HG03103 (cell line): ENCODE measurements around the gene BRIP1.
"Not testable (repeated sequence)": the region's sequence is repeated elsewhere in the genome, so short reads cannot be mapped to it uniquely, and the experiment has no call there.

Experiments used
- ATAC-seq: cut with Tn5 transposase; IDR thresholded peaks from one replicate; pipeline ENCODE4 v1.9.1; 2021; ENCODE audit warnings: low read depth; ENCODE audit not compliant: unreplicated experiment

The BRIP1 gene

DNA sequence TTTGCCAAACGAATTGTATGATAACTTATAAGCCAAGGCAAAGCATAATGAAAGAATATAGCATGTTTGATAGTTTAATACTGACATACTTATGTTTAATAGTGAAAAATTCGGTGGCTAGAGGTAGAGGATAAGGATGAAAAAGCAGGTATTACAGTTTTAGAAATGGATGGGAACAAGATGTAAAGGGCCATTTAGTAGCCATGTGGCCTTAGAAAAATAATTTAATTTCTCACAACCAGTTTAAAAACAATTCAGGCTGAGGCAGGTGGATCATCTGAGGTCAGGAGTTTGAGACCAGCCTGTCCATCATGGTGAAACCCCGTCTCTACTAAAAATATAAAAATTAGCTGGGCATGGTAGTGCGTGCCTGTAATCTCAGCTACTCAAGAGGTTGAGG is 152.8 kb downstream of the BRIP1 start:
- ATAC-seq = no peak

DNA sequence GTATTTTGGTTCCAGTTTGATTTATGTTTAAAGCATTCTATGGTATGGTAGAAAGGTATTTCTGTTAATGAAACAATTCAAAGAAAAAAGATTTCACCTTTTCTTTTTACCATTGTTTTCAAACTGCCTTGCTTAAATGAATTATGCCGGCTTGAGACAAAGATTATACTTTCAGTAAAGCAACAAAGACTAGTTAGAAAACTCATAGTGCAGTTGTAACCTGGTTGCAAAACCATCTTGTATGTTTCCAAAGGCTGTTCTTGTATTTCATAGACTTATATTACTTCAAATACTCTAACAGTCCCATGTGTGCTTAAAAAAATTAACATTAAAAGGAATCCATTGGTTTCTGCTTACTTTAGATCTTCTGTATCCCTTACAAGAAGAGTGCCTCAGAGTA is 153.8 kb downstream of the BRIP1 start:
- ATAC-seq = no peak

- ATAC-seq = no peak
Observed at GRCh38 chr17:61704935-61705449, 158.3 kb downstream of the BRIP1 start.

- no peak for ATAC-seq
Observed at GRCh38 chr17:61702450-61702849, 160.9 kb downstream of the BRIP1 start.

- ATAC-seq = no peak
Observed at GRCh38 chr17:61701978-61702377, 161.3 kb downstream of the BRIP1 start.

- ATAC-seq = no peak
Observed at GRCh38 chr17:61701334-61701733, 162.0 kb downstream of the BRIP1 start.

DNA sequence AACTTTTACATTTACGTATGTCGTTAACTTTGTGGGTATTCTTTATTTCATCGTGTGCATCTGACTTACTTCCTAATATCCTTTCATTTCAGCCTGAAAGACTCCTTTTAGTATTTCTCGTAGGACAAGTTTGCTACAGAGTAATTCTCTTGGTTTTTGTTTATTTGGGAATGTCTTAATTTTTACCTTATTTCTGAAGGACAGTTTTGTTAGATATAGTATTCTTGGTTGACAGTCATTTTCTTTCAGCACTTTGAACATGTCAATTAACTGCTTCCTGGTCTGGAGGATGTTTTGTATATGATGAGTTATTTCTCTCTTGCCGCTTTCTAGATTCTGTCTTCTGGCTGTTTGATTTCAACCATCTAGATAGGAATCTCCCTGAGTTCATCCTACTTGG is 163.1 kb downstream of the BRIP1 start:
- no peak for ATAC-seq

DNA sequence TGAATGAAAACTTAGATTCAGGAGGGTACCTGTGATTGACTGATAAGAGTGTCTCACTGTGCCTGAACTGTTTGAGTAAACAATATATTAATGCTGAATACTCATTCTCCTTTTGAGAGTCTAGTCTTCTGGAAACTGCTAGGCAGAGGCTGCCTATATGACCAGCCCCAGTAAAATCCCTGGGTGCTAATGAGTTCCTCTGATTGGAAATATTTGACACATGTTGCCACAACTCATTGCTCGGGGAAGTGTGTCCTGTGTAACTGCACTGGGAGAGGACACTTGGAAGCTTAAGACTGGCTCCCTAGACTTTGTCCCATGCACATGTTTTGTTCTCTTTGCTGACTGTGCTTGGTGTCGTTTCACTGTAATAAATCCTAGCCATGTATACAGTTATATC is 163.6 kb downstream of the BRIP1 start:
- no peak for ATAC-seq

DNA sequence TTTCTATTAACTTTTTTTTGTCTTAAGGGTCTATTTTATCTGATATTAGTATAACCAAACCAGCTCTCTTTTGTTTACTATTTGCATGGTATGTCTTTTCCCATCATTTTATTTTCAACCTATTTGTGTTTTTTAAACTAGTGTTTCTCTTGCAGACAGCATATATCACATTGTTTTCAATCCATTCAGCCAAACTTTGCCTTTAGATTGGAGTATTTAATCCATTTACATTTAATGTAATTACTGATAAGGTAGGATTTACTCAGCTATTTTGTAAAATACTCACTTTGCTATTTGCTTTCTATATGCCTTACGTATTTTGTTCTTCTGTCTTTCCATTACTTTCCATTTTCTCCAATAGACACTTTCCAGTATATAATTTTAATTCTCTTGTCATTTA is 164.3 kb downstream of the BRIP1 start:
- ATAC-seq = no peak

- no peak for ATAC-seq
Observed at GRCh38 chr17:61698244-61698643, 165.1 kb downstream of the BRIP1 start.

GRCh38 chr17:61695779-61696337 is 167.5 kb downstream of the BRIP1 start:
- no peak for ATAC-seq

- ATAC-seq = no peak
Observed at GRCh38 chr17:61694095-61694494, 169.2 kb downstream of the BRIP1 start.

- ATAC-seq = no peak
Observed at GRCh38 chr17:61689610-61690180, 173.6 kb downstream of the BRIP1 start.

DNA sequence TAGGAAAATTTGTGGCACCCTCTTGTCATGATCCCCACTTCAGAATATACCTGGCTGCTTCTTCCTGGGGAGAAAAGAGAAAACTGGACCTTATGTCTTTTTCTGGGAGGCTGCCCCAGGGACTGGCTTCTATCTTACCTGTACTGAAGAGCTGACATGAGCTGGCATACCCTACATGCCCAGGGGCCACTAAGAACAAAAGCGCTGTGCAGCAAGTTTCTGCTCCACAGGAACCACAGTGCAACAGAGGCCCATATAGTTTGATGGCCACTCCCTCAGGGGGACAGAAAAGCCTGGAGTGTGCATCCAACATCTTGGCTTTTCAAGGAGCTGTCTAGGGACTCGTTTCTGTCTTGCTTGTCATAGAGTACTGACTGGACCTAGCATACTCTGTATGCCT is 175.6 kb downstream of the BRIP1 start:
- no peak for ATAC-seq

- no peak for ATAC-seq
Observed at GRCh38 chr17:61686113-61686512, 177.2 kb downstream of the BRIP1 start.

- ATAC-seq = no peak
Observed at GRCh38 chr17:61684818-61685217, 178.5 kb downstream of the BRIP1 start.

DNA sequence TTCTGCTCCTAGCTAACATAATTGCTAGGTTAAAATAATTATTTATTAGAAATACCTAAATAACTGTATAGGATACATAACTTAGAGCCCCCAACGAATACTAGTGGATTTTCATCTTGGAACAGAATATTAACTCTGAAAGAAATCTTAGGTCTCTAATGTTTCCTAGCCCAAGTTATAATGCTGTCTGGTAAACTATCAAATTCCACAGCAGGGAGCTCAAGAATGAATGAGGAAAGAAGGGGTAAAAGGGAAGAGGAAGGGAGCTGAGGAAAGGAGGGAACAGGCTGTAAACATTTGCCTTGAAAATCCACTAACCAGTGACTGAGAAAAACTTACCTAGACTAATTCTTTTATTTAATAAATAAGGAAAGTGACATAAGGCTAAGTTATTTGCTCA is 179.2 kb downstream of the BRIP1 start:
- ATAC-seq = no peak

DNA sequence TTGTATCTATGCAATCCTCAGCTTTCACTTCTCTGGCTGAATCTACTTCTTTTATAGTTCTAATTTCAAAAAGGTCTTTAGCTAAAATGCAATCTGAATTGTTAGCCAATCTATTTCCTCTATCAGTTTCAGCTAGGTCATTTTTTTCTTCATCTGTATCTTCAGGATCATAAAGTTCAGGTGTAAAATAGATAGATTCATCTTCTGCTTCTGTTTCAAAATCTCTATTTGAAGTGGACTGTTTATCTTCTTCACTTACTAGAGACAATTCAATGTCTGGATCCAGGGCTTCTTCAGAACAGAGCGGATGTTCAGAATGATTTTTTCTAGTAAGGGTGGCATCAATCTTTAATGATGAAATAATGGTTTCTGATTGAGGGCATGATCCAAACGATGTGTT is 179.9 kb downstream of the BRIP1 start:
- ATAC-seq = no peak

- no peak for ATAC-seq
Observed at GRCh38 chr17:61680921-61681320, 182.4 kb downstream of the BRIP1 start.

GRCh38 chr17:61678339-61678738 is 185.0 kb downstream of the BRIP1 start:
- ATAC-seq = no peak

- not testable (repeated sequence) for ATAC-seq
Observed at GRCh38 chr17:61677150-61677811, 186.0 kb downstream of the BRIP1 start.

GRCh38 chr17:61676522-61676921 is 186.8 kb downstream of the BRIP1 start:
- ATAC-seq = not testable (repeated sequence)
